HG03135 (cell line): Measurements from ENCODE around the gene FBXO4.

Experiments used
- ATAC-seq: cut with Tn5 transposase; IDR thresholded peaks from one replicate; pipeline ENCODE4 v1.9.1; 2021; ENCODE audit warnings: mild to moderate bottlenecking, moderate library complexity; ENCODE audit not compliant: unreplicated experiment

Gene FBXO4, protein sequence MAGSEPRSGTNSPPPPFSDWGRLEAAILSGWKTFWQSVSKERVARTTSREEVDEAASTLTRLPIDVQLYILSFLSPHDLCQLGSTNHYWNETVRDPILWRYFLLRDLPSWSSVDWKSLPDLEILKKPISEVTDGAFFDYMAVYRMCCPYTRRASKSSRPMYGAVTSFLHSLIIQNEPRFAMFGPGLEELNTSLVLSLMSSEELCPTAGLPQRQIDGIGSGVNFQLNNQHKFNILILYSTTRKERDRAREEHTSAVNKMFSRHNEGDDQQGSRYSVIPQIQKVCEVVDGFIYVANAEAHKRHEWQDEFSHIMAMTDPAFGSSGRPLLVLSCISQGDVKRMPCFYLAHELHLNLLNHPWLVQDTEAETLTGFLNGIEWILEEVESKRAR

DNA sequence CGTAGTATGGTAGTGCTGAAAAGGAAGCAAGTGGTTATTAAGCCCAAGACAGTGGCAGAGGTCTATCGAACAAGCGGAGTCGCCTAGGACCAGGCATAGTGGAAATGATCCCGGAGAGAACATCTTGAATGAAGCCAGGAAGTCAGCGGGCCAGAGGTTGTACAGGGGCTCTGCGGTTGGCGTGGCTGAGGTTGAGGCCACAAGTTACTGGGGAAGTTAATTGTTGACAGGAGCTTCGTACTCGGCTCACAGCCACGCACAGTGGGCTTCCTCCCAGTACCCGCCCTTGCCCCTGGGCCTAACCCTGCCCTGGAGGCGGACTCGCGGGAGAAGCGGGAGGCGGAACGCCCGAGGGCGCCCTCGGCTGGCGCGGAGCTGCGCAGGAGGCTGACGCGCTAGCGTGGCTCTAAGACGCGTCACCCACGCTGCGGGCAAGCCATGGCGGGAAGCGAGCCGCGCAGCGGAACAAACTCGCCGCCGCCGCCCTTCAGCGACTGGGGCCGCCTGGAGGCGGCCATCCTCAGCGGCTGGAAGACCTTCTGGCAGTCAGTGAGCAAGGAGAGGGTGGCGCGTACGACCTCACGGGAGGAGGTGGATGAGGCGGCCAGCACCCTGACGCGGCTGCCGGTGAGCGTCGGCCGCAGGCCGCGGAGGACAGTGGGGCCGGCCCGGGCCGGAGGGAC lies at the start of gene FBXO4:
FBXO4 (plus strand) TSS at position 410 of the 683 bp plus-strand sequence; CDS start at position 439, 29 bp downstream.
- ATAC-seq, result peak; percentile 90

- no peak for ATAC-seq
These were observed 48.4 kb upstream of the FBXO4 start for GRCh38 chr5:41876678-41877077.

- no peak for ATAC-seq
These were observed 47.7 kb upstream of the FBXO4 start for GRCh38 chr5:41877408-41877807.

DNA sequence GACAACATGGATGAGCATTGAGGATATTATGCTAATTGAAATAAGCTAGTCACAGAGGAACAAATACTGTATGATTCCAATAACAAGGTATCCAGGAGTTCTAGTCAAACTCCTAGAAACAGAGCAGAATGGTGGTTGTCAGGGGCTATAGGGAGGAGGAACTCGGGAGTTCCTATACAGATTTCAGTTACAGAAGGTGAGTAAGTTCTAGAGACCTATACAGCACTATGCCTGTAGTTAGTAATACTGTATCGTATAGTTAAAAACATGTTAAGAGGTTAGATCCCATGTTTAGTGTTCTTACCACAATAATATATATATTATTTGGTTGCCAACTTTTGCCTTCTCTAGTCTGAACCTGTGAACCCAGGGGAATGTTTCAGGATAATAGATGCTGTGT lies 46.9 kb upstream of the FBXO4 start:
- peak; percentile 45 for ATAC-seq

DNA sequence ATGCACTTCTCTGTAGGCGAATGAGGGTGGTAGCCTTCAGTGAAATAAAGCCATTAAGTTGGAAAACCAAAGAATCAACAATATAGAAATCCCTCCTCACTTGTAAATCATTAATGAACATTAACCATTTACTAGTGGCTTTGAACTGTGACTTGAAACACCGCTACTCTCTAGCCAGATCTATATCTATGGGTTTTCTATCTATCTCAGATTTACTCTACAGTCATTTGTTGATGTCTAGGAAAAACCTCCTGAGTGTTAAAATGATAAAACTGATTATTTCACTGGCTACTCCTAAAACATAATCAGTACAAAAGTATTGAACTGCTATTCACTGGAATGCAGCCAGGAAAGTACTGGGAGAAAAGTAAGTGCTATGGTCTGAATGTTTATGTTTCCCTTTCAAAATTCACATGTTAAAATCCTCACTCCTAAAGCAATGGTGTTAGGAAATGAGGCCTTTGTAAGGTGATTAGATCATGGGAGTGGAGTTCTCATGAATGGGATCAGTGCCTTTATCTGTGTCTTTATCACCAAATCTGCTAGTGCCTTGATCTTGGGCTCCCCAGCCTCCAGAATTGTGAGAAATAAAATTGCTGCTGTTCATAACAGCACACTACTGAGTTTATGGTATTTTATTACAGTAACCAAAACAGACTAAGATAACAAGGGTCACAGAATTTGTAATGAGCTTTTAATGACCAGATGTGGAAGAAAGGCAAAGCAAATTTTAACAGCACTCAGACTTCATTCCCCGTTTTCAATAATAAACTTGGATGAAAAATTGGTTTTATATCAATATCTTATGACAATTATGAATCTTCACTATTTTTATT lies 46.2 kb upstream of the FBXO4 start:
- peak; percentile 61 for ATAC-seq

DNA sequence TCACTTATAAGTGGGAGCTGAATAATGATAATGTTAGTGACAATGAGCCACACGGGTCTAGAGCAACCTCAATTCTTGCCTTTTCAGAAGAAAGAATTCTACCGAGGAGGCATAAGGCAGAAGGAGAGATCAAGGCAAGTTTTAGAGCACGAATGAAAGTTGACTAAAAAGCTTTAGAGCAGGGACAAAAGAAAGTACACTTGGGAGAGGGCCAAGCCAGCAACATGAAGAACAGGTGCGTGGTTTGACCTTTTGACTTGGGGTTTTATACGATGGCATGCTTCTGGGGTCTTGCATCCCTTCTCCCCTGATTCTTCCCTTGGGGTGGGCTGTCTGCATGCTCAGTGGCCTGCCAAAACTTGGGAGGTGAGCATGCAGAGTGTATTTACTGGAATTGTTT lies 42.3 kb upstream of the FBXO4 start:
- no peak for ATAC-seq

DNA sequence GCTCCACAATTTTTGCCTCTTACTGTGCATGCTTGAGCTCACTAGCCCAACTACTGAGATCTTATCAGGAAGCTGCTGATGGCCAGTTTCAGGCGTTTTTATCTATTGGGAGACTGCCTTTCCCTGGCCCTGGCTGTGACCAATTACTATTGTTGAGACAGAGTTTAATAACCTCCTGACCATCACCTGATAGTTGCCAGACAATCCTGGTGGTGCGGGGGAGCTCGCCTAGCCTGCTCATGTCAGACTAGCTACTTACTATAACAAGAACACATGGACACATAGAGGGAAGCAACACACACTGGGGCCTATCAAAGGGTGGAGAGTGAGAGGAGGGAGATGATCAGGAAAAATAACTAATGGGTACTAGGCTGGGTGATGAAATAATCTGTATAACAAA lies 41.8 kb upstream of the FBXO4 start:
- ATAC-seq, result no peak

- ATAC-seq, result no peak
These were observed 41.1 kb upstream of the FBXO4 start for GRCh38 chr5:41883936-41884335.

- no peak for ATAC-seq
These were observed 39.8 kb upstream of the FBXO4 start for GRCh38 chr5:41885286-41885685.

GRCh38 chr5:41891066-41891707 lies 33.9 kb upstream of the FBXO4 start:
- no peak for ATAC-seq

- ATAC-seq, result no peak
These were observed 33.0 kb upstream of the FBXO4 start for GRCh38 chr5:41892031-41892430.

GRCh38 chr5:41893074-41893851 lies 31.8 kb upstream of the FBXO4 start:
- ATAC-seq, result peak; percentile 69

- no peak for ATAC-seq
These were observed 28.9 kb upstream of the FBXO4 start for GRCh38 chr5:41896230-41896629.

DNA sequence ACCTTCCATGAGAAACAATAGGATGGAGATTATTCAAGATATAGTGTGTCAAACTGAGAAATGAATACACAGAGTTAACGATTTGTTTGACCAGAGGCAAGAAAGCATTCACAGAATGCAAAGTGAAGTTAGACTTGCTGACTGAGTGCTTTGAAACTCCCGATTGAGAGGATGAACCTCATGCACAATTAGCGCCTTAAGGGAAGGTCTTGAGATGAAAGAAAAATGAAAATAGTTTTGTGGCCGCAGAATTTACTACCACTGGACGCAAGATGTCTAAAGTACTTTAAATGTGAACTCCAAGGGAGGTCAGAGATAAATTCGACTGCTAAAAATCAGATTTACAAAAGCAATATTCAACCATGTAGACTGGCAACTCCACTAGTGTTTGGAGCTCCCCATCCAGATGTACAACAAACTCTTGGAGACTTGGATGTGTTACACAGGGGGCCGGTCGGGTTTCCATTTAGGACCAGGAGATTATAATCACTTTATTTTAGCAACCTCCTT lies 21.6 kb upstream of the FBXO4 start:
- ATAC-seq, result no peak

DNA sequence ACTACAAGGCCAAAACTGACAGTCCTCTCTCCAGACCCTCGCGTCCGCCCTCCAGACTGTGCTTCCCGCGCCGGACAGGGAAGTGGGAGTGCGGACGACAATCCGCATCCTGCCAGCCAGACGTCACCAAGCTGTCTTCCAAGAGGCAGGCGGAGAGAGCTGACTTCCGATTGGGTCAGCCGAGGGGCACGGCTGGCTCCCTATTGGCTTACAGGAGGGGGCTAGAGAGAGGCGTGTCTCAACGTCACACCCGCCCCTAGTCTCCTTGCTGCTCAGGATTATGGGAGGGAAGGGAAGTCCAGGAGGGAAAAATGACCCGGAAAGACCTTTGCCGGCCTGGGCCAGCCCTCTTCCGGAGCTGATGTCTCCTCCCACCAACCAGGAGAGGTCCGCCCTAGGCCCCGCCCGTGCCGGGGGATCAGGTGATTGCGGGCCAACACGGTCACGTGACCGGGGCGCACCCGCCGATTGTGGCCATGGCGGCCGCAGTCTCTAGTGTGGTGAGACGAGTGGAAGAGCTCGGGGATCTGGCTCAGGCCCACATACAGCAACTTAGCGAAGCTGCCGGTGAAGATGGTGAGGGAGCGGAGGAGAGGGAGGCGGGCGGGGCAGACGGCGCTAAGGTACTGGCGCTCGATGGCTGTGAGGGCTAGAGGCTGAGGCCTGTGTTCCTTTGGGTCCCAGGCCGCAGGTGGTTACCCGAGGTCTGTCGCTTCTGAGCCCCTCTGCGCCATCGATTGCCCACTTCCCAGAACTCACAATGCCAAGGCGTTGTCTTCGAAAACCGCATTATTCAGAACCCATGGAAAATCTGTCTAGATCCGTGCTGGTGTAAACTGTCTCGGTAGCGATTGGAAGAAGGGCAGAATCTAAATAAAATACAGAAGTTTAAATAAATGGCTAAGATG lies 20.9 kb upstream of the FBXO4 start, which contains the start of gene RIMOC1:
RIMOC1 (plus strand) TSS at position 453 of the 908 bp plus-strand sequence; CDS start at position 477, 24 bp downstream.
- ATAC-seq, result peak; percentile 99

DNA sequence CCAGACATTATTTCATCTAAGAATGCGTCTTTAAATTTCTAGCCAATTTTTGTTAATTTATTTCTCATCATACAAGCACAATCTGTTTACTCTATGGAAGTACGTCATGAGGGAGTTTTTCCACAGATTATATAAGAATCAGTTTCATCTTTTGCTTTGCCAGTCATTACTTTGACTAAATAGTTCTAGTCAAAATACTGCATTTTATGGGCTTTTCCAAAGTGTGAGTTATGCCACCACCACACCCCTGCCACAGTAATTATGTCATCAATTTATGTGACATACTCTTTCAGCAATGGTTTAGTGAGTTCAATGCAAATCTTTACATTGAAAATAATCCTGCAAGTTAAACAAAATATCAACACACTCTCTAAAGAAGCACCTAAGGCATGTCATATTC lies 18.9 kb upstream of the FBXO4 start:
- no peak for ATAC-seq

DNA sequence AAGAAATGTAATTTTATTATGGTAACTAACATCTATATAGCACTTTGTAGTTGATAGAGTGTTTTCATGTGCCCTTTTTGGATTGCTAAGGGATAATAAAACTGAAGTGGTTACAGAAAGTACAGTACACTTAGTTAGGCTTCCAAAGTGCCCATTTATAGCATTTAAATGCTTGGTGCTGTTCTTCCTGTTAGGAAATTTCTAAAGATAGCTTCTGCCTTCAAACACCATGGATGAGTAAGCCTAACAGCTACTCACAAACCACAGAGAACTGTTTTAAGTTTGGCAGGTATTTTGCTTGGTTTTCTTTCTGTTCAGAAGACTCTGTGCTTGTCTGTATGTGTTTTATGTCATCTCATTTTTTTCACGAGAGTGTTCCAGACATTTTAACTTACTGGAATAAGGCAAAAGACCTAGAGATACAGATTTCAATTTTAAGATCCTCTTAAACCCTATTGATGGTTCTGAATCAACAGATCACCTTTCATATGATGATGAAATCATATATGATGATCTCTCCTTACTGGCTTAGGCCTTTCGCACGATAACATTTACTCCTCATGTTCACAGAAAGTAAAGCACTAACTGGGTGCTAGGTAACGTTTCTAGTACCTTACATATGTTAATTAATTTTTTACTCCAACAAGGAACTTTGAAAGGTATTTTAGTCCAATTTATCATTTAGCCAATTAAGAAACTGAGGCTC lies 16.6 kb upstream of the FBXO4 start:
- ATAC-seq, result no peak

GRCh38 chr5:41918105-41918504 lies 7.0 kb upstream of the FBXO4 start:
- ATAC-seq, result no peak
